Stimulated activated CD8-positive, alpha-beta memory T cell treated with anti-CD3 and anti-CD28 coated beads, Interleukin-12 subunit alpha, Interleukin-12 subunit beta, amount 100 ng/mL, for 1 hour (primary cell): ENCODE measurements around the gene CCL7.
"Not testable (repeated sequence)": the region's sequence is repeated elsewhere in the genome, so short reads cannot be mapped to it uniquely, and the experiment has no call there.

ENCODE experiments used
- DNase-seq: peaks from one replicate; pipeline ENCODE4 v3.0.0-alpha.2; 2020; ENCODE audit warnings: low read depth

The CCL7 gene

DNA sequence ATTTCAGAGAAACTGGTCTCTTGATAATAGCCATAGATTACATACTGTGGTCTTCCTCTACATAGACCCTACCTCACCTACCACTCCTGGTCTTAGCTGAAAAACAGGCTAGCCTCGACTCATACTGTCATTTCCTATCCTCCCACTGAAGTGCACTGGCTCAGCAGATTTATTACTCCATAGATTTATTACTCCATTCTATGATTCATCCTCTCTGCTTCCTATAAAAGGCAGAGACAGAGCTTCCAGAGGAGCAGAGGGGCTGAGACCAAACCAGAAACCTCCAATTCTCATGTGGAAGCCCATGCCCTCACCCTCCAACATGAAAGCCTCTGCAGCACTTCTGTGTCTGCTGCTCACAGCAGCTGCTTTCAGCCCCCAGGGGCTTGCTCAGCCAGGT is at the start of gene CCL7:
Gene CCL7, plus strand, starts transcription at position 253 of the 400 bp plus-strand sequence. Its CDS starts 70 bp downstream, at position 323.
- DNase-seq = no peak

DNA sequence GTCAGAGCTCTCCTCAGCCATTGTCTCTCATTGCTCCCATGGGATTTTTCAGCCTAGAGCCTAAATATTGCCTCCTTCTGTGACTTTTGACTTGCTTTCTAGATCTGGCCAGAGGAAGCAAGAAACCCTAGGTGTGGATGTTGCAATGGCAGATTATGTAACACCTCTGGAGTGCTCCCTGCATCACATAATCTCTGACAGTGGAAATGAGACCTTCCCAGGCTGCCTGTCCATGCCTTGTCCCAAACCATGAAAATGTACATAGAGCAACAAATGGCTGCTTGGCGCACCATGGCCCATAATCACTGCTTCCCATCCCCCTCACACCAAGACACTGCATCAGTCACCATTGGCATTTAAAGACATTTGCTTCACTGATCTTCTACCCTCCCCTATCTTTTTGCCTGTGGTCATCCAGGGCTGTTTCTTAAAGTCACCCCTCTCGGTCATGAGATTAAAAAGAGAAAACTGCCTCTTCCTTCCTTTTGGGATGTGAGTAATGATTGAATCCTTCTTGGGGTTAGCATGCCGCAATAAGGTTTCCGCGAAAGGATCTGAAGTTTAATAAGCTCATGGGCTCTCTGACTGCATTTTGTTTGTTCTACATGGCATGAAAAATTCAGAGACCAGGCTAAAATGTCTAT is 49.1 kb upstream of the CCL7 start:
- no peak for DNase-seq

DNA sequence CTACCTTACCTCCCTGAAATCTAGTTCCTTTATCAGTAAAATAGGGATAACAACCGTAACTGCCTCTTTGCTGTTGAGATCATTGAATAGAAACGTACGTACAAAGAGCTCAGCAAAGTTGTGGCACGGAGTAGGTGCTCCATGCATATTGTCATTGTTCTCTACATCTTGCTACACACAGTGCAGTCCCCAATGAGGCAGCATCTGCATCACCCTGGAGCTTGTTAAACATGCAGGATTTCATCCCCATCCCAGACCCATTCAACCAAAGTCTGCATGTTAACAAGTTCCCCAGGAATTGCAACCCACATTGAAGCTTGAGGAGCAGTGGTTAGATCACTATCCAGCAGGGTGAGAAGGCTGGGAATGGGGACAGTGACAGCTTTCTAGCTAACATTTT is 48.6 kb upstream of the CCL7 start:
- DNase-seq = no peak

DNA sequence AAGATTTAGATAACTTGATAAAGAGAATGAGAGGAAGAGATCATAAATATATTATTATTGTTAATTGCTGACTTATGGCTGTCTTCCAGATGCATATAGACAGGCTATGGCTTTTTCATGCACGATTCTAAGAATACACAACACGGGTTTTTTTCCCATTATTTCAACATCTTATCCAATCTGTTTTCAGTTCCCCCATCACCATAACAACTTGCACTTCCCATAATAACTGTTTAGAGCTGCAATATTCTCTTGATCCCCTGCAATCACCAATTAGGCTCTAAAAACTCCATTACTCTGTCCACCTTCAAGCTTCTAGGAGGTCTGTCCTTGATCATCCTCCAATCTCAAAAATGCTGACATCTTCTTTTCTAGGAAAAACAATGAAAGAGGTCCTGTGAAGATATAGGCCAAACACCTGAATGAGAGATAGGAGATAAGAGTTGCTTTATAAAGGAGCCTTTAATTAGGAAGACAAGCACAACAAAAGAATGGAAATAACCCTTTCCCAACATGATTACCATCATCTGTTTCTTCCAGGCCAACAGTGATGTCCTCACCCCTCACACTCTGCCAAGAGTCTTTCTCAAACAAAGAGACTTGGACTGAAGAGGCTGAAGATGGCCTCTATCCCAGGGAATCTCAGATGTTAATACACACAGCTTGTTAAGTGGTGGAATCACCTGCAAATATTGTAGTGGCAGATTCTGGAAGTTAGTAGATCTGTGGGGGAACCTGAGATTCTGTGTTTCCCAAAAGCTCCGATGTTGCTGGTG is 47.1 kb upstream of the CCL7 start:
- DNase-seq = no peak

DNA sequence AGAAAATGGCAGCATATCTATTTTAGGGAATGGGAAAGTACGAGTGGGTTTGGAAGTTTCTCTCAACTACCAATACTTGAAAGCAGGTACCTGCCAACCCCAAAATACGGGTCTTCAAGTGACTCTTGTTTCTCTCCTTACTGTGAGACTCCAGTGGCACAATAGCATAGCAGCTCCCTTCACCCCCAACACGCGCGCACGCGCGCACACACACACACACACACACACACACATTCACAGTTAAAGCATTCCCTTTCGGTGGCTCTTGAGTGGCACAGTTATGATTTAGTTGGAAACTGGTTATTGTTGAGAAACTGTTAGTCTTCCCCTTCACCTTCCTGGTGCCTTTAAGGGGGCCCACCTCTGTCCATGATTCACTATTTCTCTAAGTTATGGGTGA is 45.0 kb upstream of the CCL7 start:
- no peak for DNase-seq

DNA sequence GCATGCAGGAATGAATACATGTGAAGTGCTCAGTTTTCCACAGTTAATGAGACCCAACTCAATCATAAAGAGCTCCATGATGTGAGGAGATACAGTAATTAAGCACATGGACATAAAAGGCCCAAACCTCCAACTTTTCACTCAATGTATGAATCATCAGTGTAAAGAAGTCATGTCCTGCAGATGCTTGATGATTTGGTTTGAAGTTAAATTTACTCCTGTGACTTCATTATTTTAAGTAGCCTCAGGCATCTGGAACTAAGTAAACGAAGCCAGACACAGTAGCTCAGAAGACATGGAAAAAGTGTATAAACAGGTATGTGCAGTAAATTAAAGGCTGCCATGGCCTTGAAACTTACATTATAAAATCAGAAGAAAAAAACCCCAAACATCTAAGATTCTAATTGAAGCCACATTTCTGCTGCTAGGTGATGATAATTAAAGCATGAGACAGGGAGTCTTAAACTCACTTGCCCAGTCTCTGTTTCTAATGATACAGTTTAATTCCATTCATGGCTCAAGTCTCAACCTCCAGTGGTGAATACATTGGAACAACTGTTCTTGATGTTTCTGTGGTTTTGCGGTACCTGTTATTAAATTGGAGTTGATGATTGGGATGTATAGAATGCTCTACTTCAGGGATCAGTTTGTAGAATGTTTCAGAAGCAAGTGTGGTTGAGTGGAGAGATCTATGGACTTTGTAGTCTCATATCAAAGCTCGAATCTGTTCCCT is 43.8 kb upstream of the CCL7 start:
- no peak for DNase-seq

DNA sequence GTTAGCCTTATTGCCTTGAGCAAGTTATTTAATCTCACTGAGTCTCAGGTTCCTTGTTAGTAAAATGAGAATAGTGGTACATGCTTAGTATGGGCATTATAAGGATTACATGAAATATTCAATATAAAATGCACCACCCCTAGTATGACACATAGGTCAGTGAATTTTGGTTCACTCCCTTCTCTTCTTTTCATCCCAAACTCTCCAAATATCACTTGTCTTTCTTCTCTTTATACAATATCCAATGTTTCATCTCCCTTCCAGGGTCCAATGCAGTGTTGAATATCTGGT is 43.3 kb upstream of the CCL7 start:
- no peak for DNase-seq

DNA sequence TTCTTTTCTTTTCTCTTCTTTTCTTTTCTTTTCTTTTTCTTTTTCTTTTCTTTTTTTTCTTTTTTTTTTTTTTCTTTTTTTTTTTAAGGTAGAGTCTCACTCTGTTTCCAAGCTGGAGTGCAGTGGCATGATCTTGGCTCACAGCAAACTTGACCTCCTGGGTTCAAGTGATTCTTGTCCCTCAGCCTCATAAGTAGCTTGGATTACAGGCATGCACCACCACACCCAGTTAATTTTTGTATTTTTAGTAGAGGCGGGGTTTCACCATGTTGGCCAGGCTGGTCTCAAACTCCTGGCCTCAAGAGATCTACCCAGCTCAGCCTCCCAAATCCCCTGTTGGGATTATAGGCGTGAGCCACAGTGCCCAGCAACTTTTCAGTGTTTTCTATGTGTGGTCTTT is 42.7 kb upstream of the CCL7 start:
- DNase-seq = not testable (repeated sequence)

DNA sequence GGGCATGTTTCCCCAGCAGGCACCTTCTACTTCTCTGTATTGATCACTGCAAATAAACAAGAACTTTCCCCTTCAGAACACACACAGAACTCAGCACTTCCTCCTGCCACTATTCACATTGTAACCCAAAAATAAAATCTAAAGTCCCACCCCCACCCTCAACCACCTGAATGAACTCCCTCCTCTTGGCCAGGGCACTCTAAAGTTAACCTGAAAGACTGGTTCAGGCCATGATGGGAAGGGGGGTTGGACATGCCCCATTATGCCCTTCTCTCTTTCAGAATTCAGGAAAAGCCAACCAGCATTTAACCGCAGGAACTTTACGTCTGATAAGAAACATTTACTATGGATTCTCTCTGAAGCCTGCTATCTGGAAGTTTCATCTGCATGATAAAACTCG is 42.3 kb upstream of the CCL7 start:
- DNase-seq = no peak

DNA sequence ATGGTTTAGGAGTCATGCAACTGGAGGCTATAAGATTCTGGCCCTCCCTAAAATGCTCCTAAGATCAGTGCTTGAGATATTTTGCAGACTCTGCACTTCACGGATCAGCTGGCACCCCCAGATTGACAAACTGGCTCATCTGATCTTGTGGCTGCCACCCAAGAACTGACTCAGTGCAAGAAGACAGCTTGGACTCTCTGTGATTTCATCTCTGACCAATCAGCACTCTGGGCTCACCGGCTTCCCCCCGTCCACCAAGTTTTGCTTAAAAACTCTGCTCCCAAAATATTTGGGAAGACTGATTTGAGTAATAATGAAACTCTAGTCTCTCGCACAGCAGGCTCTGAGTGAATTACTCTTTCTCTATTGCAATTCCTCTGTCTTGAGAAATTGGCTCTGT is 41.2 kb upstream of the CCL7 start:
- no peak for DNase-seq

DNA sequence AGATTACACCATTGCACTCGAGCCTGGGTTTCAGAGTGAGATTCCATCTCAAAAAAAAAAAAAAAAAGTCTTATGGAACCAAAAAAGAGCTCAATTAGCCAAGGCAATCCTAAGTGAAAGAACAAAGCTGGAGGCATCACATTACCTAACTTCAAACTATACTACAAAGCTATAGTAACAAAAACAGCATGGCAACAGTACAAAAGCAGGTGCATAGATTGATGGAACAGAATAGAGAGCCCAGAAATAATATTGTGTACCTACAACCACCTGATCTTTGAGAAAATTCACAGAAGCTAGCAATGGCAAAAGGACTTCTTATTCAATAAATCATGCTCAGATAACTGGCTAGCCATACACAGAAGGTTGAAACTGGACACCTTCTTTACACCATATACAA is 39.7 kb upstream of the CCL7 start:
- DNase-seq = no peak

DNA sequence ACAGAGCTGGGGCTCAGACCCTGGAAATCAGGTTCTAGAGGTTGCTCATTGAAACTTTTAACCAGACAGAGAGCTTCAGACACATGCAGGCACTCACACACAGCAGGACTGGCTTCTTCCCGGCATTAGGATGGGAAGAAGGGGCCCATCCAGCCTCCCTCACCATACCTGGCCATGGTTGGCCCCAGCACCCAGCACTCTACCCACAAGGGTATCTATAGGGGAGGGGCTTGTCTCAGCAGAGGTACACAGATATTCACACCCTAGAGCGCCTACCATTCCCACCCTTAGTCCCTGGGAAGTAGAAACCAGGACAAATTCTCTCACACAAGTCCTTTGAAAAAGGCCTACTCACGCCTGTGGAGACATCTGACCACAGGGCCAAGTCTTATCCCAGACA is 35.4 kb upstream of the CCL7 start:
- no peak for DNase-seq

DNA sequence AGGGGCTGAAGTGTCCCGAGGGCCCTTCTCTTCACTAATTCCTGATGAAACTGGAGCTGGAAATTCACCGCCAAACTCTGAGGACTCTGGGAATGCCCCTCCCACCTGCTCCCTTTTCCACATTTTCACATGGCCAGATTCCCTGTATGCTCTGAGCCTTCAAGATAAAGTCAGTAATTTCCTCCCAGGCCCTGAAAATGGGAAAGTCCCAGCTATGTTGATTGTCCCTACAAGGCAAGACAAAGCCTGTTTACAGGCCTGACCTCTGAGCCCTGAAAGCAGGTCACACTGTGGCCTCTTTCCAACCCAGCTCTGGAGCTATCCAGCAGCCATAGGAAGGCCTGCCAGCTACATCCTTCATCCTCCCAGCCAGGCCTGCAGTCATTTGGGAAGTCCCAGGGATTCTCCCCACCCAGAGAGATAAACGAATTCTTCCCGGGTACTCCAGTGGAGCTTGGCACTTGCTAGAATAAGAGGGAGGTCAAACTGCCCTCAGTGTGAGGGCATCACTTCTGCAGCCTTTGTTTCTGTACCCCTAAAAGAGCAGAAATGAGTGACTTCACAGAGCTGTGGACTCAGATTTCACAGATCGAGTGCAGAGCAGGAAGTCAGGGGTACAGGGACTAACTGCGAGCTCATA is 34.5 kb upstream of the CCL7 start:
- no peak for DNase-seq

DNA sequence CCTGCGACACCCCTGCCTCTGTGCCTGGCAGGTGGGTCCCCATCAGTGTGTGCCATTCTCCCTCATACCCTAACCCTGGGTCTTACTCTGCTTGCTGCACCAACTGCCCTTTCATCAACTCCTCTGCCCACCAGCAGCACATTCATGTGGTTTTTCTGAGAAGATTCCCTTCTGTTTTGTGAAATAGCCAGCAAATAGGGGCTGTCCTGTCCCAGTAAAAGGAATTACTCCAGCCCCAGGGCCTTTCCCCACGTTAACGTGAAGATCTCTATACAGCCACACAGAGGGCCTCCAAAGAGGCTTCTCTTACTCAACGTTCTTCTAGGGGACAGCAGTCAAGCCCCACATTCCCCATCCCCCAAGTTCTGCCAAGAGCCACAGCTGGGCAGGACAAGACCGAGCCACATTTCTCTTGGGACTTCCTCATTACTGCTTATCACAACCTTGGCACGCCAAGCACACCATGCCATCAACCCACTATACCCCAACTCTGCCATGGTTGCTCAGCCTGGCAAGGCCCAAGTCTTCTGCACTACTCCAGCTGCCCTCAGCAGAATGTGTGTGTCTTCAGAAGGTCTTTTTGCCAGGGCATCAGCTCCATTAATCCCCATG is 33.6 kb upstream of the CCL7 start:
- no peak for DNase-seq

DNA sequence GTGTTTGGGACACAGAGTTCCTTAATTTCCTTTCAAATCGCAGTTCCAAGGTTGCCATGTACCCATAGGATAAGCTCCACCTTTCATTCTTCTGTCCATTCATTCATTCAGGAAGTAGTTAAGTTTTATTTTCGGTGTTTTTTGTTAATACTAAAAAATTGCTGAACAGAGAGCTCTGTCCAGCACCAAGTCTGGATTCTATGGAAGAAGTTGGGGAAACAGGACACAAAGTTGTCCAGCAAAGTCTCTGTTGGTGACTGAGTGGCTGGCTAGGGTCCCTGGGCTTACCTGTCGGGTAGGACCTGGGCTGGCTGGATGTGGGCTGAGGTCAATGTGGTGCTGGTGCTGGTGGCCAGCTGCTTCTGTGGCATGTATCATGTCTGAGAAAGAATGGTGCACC is 32.6 kb upstream of the CCL7 start:
- DNase-seq = no peak

DNA sequence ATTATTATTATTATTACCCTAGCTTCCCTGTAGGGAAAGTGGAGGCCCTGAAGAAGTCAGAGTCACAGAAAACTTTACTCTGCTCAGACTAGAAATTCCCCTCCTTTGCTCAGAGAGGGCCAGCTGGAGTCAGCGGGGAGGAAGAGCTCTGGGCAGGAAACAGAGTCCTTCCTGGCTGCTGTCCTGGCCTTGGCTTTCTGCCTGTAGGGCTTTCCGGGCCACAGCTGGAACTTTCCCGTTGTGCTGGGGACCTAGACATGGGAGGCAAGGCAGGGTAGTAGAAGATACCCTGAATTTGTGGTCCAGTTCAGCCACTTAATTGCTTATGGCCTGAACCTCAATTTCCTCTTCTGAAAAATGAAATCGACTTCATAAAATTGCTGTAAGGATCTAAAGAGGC is 29.0 kb upstream of the CCL7 start:
- DNase-seq = no peak

DNA sequence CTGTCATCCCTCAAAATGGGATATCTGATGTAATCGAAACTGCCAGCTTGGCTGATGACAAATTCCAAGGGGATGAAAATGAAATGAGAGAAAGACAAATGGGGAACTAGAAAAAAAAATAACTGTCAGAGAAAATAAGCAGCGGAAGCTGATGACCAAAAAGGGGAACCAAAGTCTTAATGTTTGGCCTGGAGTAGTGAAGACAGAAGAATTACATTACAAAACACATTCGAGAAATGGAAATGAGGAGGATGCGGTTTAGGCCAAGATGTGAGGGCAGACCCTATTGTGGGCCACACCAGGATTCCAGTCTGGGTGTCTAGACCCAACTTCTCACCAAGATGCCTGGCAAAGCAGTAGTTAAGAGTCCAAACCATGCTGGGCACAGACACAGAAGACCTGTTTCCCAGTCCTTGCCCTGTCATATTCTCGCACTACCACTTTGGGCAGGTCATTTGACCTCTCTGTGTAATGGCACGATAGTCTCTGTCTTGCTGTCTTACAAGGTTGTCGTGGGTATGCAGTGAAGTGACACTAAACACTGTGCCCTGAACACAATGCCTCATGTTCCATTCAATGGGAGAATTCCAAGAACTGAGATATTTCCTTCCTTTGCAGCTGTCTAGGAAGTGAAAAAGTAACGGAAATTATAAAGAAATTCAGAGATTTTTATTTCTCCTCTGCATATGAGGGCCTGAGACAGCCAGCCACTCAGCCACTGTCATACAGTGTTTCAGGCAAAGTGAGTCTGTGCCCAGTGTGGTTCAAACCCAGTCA is 27.2 kb upstream of the CCL7 start:
- no peak for DNase-seq

DNA sequence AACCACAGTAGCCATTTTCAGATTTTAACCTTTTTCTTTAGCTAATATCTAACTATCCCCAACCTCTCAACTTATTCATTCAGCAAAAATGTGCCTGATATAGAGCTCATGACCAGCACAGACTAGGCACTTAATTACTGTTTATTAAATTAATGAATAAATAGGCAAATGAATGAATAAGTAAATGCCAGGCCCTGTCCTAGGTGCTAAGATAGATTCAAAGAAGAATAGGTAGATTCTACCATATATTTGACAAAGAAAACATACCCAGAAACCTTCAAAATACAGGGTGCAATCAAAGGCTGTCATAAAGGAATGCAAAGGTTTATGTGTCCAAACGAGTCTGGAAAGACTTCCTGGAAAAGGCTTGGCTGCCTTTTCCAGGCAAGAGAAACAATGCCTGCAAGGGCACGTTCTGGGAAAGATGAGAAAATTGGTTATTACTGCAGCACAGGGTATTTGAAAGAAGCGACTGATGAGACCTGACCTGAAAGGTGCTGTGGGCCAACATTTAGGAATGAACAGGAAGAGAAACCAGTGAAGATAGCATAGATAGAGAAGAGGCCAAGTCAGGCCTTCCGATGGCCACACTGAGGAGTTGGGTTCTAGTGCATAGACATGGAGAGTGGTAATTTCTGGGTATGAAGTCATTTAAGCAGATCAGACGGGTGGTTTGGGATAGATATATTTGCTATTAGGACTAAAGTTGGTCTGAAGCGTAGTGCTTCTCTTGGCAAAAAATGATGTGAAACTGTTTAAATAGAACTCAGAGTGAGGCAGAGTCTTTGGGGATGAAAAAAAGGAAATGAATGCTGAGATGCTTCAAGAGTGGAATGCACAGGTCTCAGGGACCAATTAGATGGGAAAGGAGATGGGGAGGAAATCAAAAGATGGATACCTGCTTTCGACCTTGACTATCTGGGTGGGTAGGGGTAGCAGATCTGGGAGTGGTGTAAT is 26.4 kb upstream of the CCL7 start:
- DNase-seq = no peak

DNA sequence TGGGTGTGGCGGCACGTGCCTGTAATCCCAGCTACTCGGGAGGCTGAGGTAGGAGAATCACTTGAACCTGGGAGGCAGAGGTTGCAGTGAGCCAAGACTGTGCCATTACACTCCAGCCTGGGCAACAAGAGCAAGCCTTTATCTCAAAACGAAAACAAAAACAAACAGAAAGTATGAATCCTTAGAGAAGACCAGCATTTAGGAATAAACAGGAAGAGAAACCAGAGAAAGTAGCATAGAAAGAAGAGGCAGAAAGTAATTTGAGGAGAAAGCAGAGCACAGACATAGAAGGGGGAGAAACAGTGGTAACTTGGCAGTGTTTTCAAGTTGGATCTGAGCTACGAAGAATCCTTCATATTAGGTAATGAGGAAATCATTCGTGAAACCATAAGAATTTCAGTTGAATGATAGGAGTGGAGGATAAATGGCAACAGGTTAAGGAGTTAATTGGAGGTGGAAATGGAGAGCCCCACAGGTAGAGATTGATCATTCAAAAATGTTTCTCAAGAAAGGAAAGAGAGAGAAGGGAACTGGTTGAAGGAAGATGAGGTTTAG is 24.6 kb upstream of the CCL7 start:
- no peak for DNase-seq

DNA sequence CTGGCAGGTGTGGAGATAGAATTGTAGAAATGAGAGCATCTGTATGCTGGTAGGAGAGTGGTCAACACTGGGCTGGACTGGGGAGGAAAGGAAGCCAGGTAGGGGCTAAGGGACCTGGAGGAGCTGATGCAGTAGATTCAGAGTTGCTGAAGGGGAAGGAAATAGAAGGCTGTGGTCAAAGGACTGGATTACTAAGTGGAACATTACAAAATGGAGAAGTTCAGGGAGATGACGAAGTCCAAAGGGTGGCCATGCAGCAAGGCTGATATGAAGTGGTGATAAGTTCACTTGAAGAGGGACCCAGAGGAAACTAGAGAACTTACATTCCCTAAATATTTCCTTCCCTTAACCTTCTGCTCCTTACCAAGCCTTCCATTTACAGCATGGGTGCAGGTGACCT is 23.6 kb upstream of the CCL7 start:
- no peak for DNase-seq
